Measurements from ENCODE around the gene MAP1LC3B2.

Gene MAP1LC3B2

GRCh38 chr12:116603546-116604177 lies 44.5 kb downstream of the MAP1LC3B2 start:
- TF ChIP-seq CTCF (conservative IDR thresholded peaks at IDR 0.05; ENCODE audit: low read depth): no peak
- H3K27ac ChIP-seq: no peak overlapping the region
- POLR2A ChIA-PET (ENCODE audit: low non-redundant PET): no interaction called here
- CTCF ChIA-PET: no interaction called here
- no peak for DNase-seq (ENCODE audit: low spot score)

GRCh38 chr12:116604178-116604895 lies 45.2 kb downstream of the MAP1LC3B2 start:
- CTCF ChIA-PET: interaction anchor here (0.6 kb wide), 1 partner anchor 328 kb away, joined by 3 read pairs; no protein-coding TSS in a partner anchor
- no peak overlapping the region for H3K27ac ChIP-seq
- TF ChIP-seq CTCF (conservative IDR thresholded peaks at IDR 0.05; ENCODE audit: low read depth): no peak
- no peak for DNase-seq (ENCODE audit: low spot score)
- POLR2A ChIA-PET (ENCODE audit: low non-redundant PET): no interaction called here

GRCh38 chr12:116604951-116605641 lies 45.9 kb downstream of the MAP1LC3B2 start:
- no peak overlapping the region for H3K27ac ChIP-seq
- DNase-seq (ENCODE audit: low spot score): no peak
- ChIA-PET CTCF (interaction anchor here (0.6 kb wide), 1 partner anchor 329 kb away, joined by 3 read pairs; no protein-coding TSS in a partner anchor), POLR2A (ENCODE audit: low non-redundant PET) (no interaction called here)
- no peak for TF ChIP-seq CTCF (conservative IDR thresholded peaks at IDR 0.05; ENCODE audit: low read depth)

GRCh38 chr12:116606397-116606796 lies 47.2 kb downstream of the MAP1LC3B2 start:
- TF ChIP-seq CTCF (conservative IDR thresholded peaks at IDR 0.05; ENCODE audit: low read depth): no peak
- POLR2A ChIA-PET (ENCODE audit: low non-redundant PET): no interaction called here
- no peak overlapping the region for H3K27ac ChIP-seq
- no peak for DNase-seq (ENCODE audit: low spot score)
- CTCF ChIA-PET: interaction anchor here (0.6 to 0.7 kb wide), 2 partner anchors 466 to 530 kb away, joined by 3 read pairs; no protein-coding TSS in a partner anchor

GRCh38 chr12:116607039-116607438 lies 47.9 kb downstream of the MAP1LC3B2 start:
- H3K27ac ChIP-seq: no peak overlapping the region
- DNase-seq (ENCODE audit: low spot score): no peak
- TF ChIP-seq CTCF (conservative IDR thresholded peaks at IDR 0.05; ENCODE audit: low read depth): no peak
- POLR2A ChIA-PET (ENCODE audit: low non-redundant PET): no interaction called here
- CTCF ChIA-PET: no interaction called here

- no peak overlapping the region for H3K27ac ChIP-seq
- no peak for DNase-seq (ENCODE audit: low spot score)
- no peak for TF ChIP-seq CTCF (conservative IDR thresholded peaks at IDR 0.05; ENCODE audit: low read depth)
- CTCF ChIA-PET: interaction anchor here (0.6 to 0.7 kb wide), 2 partner anchors 64 to 81 kb away, joined by 3 to 4 read pairs; no protein-coding TSS in a partner anchor
- POLR2A ChIA-PET (ENCODE audit: low non-redundant PET): no interaction called here
These were observed 50.3 kb downstream of the MAP1LC3B2 start for GRCh38 chr12:116609319-116610114.

Data from RWPE1 (cell line).